HG03139 (cell line): ENCODE data around the gene FOXP4.

Source experiments
- ATAC-seq: cut with Tn5 transposase; IDR thresholded peaks from one replicate; pipeline ENCODE4 v1.9.1; 2021; ENCODE audit not compliant: unreplicated experiment

Gene FOXP4

DNA sequence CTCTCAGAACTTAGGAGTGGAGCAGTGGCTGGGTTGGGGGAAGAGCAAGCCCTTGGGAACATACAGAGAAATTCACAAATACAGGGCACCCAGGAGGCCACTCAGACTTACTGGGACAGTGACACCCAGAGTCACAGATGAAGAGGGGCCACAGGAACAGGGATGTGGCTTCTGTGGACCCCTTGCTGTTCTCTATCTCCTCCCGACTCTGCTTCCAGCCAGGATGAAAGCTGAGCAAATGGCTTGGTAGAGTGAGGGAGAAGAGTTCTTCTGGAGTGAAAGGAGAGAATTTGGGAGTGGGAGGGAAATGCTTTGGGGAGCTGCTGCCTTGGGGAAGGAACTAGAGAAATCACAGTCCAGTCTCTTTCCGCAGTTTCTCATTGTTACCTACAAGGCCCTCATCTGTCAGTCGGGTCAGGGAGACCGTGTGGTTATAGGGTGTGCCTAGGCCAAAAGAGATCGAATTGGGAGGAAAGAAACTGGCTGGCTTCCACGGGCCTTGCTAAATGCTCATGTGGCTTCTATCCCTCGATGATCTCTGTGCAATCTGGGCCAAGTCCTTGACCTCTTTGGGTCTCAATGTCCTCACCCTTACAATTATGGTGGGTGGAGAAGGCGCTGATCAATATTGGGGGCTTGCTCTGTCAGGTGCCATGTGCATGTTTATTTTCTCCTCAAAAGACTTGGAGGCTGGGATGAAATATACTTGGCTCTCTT lies 17.0 kb downstream of the FOXP4 start:
- no peak for ATAC-seq

DNA sequence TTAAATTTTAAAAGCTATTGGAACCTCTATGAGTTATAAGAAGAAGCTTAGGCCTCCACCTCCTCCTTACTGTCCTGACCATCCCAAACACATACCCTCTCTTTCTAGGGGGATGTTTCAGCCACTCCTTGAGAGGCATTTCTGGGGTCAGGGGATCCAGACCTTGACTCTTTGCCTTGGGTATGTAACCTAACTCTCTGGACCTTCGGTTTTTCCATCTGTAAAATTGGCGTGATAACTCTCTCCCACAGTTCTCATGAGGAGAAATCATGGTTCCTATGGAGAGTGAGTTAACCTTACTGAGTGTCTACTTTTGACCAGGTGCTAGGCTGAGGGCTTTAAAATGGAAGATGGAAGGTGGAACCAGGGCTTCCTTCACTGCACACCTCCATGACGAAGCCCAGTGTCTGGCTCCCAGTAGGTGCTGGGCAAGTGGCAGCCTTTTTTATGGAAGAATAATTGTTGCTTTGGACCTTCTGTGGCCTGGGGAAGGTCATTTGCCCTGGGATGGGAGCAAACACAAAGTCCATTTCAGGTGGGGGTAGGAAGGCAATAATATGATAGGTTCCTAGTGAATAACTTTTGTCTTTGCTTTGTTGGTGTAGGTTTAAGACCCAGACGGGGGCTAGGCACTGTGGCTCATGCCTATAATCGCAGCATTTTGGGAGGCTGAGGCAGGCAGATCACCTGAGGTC lies 18.4 kb downstream of the FOXP4 start:
- no peak for ATAC-seq

DNA sequence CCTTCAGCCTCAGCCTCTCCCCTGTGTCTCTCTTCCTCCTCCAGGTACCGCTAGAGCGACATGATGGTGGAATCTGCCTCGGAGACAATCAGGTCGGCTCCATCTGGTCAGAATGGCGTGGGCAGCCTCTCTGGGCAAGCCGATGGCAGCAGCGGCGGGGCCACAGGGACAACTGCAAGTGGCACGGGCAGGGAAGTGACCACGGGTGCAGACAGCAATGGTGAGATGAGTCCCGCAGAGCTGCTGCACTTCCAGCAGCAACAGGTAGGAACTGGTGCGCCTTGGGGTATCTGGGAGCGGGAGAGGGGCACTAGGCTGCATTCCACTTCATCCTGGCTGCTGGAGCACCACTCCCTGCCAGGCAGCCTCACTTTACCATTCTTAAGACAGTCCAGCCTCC lies 19.5 kb downstream of the FOXP4 start:
- ATAC-seq = no peak

DNA sequence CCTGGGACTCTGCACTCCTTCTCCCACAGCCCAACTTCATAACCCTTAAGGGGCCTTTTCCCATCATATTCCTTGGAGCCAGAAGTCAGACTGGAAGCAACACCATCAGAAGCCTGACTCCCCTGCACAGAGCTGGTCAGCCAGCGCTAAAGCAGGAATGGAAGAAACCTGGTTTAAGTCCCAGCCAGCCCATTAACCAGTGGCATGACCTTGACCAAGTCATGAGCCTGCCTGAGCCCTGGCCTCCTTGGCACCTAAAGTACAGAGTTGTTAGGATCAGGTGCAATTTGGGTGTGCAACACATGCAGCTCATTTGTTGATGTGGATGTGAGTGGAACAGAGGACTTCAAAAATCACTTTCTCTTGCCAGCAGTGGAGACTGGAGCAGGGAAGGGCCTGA lies 20.8 kb downstream of the FOXP4 start:
- ATAC-seq = no peak

DNA sequence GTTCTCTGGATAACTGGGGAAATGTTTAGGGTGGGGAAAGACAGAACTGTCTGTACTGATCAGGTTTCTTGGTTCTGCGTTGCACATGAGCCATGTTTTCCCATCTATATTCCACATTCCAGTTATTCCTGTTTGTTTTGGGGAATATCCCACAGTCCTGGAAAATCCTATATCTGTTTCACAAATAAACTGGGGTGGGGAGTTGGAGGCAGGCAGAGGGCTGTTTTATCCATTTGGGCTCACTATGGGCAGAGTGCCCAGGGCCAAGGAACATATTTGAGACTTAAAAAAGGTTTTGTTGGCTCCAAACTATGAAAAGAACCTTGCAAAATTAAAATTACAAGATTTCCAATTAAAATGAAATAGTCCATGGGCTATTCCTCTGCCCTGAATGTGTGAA lies 21.5 kb downstream of the FOXP4 start:
- no peak for ATAC-seq

DNA sequence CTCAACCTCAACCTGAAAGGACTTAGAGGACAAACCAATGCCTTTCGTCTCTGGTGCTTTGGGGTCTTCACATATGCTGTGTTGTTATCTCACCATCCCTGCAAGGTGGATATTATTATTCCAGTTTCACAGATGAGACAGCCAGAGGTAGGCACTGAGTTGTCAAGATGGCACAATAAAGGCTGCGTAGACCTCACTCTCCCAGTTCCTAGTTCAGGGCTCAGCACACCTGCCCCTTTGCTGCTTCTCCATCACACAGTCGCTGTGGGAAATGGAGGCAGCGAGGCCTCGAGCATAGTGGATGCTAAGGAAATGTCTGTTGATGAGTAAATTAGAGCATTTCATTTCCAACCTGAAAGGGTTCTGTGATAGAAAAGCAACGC lies 22.0 kb downstream of the FOXP4 start:
- ATAC-seq = no peak

DNA sequence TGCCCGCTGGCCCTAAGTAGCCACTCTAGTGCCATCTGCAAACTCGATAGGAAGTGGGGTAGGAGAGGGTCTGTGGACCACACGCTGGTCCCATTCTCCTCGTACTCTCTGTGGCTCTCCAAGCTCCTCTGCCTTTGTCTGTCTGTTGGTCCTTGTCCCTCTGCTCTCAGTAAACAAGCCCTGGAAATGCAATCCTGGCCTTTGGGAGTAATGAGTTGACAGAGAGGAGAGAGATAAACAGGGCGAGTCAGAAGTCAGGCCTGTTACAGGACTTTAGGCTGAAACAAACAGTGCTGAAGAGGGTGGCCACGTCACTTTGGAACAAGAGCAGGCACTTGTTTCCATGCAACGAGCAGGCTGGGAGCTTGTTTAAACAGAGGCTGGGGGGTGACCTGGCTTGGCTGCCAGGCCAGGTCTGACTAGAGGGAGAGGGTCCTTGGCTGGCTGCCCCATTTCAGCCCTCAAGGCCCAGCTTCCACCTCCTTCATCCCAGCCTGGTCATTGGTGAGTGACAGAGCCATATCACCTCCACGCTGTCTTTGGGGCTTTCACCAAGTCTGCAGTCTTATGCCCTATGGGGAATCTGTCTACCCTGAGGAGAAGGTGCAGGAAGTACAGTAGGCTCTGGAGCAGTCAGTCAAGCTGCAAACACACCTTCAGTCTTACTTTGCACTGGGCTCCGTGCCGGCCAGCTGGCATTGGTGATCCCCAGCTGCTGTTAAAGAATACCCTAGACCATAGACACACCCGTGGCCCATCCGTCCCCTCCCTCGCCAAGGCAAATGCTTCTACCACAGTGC lies 22.6 kb downstream of the FOXP4 start:
- ATAC-seq = no peak

DNA sequence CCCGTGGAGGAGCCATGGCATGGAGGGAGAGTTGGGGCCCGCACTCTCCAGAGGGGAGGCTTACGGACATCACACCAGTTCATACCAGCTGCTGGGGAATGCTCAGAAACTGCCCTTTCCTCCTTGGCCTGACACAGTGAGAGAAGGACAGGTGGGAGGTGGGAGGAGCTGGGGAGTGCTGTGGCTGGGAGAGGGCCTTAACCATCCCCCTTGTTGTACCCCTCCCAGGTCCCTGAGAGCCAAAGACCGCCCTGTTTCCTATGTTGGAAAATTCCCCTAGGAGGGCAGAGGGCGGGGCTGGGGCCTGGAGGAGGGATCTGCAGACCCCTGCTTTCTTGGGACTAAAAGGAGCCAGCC lies 24.1 kb downstream of the FOXP4 start:
- no peak for ATAC-seq

DNA sequence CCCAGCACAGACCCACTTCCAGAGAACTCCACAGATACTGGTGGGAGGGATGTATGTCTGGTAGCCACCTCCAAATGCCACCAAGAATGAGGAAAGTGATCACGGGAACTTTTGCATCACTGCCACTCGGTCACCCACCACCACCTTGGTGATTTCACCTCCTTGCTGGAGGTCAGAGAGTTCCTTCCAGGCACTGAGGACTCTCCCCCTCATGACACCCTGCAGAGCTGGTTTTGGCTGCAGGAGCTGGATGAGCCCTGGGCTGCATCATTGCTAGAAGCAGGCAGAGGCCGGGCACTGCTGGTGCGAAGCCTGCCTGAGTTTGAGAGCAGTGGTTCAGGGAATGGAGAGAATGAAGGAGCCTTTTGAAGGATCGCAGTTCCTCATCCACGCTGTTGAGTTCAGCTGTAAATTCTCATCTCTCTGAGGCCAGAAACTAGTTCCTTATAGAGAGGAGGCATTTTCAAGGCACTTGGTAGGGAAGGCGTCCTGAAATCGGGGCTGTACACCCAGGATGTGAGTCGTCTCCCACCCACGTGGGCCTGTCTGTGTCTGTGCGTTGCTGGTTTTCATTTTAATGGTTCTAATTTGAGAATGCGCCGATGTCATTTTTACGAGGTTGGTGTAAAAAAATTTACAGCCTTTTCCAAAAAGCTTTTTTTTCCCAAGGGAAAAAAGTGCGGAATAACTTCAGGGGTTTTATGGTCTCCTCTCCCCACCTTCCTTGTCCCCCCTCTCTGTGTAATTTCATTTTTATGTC lies 25.0 kb downstream of the FOXP4 start:
- ATAC-seq = no peak

DNA sequence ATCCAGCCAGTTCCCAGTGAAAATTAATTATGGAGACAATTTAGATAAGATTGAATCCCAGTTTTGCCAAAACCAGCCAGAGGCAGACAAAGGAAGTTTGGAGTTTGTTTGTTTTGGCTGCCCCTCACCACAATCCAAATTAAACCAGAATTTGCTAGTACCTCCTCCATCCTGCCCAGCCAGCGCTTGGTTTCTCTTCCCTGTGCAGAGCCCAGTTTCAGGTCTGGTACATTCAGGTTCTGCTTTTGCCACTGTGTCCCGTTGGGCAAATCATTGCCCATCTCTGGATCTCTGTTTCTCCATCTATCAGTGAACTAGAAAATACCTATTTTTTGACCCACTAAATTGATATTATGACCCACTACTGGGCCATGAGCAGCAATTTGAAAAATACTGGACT lies 26.4 kb downstream of the FOXP4 start:
- no peak for ATAC-seq

DNA sequence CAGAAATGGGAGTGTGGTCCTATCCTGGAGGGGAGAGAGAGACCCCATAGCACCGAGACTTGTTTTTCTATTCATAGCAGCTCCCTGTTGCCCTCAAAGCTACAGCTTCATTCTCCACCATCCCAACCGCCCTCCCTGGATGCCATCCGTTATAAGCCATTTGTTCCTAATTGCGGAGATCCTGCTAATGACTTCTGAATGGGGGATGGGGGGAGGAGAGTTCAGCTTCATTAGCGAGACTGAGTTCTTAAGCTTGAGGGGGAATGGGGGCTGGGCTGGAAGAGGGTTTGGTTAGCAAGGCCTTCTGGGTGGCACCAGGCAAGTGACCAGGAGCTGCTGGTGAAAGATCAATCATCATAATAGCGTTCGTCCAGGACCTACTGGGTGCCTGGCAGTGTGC lies 27.1 kb downstream of the FOXP4 start:
- no peak for ATAC-seq

DNA sequence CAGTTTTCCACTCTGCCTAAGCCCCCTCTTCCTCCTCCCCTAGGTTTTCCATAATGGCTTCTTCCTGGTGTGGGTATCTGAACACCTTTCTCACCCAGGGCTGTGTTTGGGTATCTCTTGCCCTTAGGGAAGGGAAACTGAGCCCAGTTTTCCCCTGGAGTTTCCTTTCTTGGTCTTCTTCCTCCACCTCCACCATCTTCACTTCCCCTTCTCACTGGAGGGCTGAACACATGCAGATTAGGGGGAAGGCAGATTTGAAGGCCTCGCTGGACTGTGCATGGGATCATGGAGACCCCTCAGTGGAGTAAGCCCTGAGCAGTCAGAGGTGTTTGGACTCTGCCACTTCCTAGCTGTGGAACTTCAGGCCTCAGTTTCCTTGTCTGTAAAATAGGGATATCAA lies 27.8 kb downstream of the FOXP4 start:
- no peak for ATAC-seq

DNA sequence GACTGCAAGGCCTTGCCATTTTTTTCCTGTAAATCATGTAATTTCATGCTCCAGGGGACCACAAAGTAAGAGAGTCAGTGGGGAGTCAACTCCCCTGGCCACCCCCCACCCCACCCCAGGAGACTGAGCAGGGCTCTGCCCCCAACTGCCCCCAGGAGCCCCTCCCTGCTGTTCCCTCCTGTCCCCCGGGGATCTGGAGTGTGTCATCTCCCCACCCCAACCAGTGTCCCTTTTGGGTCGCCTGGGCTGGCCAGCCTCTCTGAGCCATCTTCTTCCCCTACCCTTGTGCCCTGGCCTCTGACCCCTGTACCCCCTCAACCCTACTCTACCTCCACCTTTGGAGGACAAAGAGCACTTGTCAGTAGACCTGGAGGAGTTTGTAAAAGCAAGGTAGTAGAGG lies 29.4 kb downstream of the FOXP4 start:
- no peak for ATAC-seq

DNA sequence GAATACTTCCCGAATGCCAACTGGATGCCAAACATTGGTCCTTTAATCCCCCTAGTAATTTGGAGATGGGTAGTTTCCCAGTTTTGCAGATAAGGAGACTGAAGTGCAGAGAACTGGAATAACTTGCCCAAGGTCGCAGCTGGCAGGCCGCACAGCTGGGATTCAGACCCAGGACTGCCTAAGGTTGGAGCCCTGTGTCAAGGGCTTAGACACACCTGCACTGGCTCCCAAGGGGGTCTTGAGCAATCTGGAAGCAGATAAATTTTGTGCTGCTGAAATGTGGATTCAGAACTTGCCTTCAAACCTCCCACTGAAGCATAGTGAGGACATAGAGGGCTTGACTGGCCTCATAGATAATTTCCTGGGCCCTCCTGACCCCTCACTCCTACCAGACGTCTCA lies 30.5 kb downstream of the FOXP4 start:
- no peak for ATAC-seq

DNA sequence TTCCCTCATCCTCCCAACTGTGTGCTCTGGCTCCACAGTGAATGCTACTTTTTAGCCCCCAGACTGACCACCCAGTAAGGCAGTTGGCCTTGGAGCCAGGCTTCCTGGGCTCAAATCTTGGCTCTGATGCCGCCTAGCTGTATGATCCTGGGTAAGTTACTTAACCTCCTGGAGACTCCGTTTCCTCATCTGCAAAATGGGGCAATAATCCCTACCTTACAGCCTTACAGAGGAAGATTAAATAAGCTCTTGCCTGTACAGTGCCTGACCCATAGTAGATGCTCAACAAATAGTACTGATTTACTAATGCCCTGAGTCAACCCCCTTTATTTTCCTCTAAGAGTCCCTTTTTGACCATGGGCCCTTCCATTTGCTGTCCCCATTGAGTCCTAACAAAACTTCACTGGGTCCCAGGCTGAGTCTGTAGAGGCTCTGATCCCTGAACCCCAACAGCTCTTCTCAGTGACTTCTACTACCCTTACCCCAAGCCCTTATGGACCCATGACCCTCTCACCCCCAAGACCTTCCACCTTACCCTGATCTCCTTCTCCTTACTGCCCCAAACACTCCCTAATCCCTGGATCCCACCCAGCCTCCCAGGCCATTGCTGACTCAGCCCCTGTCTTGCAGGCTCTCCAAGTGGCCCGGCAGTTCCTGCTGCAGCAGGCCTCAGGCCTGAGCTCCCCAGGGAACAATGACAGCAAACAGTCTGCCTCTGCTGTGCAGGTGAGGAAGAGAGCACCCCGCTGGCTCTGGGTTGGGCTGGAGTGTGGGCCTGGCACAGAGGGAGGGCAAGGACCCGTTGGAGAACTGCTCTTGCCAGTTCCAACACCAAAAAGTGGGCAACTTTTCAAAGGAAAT lies 31.4 kb downstream of the FOXP4 start:
- ATAC-seq = no peak

DNA sequence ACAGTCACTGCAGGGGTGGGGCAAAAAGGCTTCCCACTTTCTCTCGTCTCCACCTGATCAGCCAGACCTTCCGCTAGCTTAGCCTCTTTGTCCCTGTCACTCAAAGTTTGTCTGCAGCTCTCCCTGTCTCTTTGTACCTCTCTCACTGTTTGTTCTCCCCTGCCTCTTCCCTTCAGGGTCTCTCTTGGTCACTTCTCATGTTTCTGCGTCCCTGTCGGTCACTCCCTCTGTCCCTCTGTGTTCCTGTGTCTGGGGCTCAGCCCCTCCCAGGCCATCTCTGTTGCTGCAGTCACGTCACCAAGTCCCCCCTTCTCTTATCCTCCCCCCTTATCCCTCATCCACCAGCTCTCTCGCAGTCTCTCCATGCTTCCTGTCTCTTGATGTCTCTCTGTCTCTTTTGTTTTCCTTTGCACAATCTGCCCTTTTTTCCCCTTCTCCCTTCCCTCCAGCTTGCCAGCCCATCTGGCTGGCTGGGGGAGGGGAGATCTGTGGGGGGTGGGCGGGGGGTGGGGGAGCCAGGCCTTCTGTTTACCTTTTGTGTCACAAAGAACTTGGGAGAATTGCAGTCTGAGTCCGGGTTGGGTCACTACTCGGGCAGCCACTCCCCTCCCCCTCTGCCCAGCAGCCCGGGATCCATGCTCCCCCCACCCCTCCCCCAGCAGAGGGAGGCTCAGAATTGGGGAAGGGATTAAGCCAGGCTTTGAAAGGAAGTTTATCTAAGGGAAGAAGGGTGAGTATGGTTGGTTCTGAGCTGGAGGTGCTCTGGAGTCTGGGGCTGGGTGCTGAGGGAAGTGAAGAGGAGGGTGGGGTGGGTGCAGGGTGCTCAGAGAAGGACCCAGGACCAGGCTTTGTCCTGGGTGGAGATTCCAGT lies 32.3 kb downstream of the FOXP4 start:
- ATAC-seq = no peak

DNA sequence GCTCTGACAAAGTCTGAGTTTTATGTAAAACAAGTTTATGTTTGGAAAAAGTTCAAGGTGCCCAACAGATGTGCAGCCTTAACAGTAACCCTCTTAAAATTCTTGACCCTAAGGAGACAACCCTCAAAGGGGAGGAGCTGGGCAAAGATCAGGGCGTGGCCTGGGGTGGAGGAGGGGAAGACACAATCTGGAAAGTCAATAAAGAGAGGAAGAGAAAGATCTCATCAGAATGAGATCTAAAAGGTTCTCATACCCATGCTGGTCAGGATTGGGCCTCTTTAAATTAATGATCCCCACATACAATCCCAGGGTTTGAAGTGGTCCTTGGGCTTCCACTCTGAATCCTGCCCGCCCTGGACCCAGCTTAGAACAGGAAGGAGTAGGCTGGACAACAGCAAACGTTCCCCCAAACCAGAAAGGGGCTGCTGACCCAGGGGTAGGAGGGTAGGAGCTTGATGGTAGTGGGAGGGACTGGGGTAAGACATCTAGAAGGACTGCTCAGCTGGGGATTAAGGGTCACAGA lies 33.0 kb downstream of the FOXP4 start:
- ATAC-seq = no peak

DNA sequence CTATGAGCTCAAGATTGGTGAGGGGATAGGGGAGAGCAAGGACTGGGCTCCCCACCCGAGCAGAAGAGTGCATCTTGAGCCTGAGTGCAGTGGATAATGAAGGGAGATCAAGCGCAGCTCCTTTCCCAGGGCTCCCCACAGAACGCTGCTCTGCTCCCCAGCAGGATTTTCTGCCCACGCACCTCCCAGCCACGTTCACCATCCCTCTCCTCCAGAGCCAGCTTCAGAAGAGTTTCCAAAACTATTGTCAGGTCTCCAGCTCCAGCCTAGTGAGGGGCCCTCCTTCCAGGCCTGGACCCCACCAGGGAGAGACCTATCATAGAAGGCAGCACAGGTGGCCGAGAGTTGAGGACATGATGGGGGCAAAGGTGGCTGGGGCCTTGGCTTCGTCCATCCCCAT lies 34.5 kb downstream of the FOXP4 start:
- ATAC-seq = no peak

DNA sequence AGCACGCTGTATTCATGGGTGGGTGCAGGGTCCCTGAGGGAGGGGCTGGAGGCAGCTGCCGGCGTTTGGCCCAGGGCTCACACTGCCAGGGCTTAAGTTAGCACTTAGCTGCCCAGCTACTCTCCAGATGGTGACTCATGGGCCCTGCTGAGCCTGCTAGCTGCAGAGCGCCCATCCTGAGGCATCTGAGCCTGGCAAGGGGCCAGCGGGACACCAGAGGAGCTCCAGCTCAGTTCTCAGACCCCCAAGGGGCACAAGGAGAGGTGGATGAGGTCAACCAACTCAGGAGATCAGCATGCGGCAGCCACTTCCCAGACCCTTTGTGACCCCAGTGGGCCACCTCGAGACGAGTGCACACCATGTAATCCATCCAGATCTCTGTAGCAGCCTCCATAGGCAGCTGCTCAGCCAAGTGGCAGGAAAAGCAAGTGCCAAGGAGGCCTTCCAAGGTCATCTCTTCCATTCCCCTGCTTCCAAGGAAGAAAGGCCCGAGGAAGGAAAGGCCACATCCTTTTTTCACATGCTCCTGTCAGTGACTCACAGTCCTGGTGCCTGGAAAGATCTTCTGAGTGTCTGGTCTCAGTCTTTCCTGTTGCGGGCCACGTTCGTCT lies 35.3 kb downstream of the FOXP4 start:
- ATAC-seq = no peak
